ENCODE results near the gene CA5A. TPM values are rescaled to one million over a fixed set of nuclear protein-coding genes. Genes with fewer than 3 reads are reported as not detected.

The CA5A gene
- total and polyA plus RNA-seq, 2 of the 4 experiments (the other 2 are of a cell fraction), result not detected

DNA sequence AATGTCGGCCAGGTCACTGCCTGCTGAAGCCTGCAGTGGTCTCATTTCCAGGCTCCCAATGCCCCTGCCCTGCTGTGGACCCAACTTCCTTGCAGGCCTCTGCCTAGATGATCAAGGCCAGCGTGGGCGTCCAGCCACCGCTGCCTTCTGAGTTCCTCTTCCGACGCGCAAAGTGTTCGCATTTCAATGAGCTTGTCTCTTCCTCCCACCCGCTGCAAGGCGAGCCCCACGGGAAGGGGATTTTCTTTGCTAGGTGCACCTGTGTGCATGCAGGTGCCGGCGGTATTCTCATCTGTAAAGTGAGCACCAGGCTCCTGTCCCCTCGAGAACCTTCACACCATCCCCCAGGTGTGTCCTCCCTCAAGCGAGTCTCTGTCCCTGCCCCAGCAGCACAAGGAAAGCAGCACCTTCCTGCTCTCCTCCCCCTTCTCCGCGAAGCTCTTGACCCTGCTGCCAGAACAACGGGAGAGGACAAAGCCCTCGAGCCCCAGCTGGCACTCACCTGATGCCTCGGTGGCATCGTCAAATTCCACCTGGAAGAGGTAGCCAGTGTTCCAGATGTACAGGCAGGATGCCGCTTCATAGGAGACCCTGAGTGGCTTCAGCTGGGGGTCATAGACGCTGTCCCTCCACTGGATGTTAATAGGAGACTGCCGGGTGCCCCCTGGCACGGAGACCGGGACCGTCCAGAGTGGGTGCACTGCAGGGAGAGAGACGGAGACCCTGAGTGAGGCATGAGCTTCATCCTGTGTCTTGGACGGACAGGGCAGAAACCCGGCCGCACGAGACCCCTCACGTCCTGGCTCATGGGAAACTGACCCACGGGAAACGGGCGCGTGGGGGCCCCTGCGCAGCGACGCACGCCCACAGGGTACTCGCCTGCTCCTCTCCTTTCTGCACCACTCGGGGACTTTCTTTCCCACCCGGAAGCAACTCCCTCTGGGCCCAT lies 9.8 kb downstream of the CA5A start:
- Histone ChIP-seq H3K56ac (ENCODE audit: extremely low read depth, insufficient read depth, low read length) (no peak overlapping the region), H2AK9ac (replicated peaks; ENCODE audit: low read depth, low read length, poor library complexity) (no peak overlapping the region), H2AFZ (replicated peaks; ENCODE audit: low read length, poor library complexity) (no peak overlapping the region), H3K79me1 (ENCODE audit: low read depth in 1 of 2, low read length in 2 of 2) (no peaks in the 10 kb centered on the region), H4K91ac (ENCODE audit: insufficient read depth, low read depth, low read length) (no peak overlapping the region), H2BK120ac (ENCODE audit: low read depth, low read length) (no peak overlapping the region), H3K27ac (ENCODE audit: insufficient read depth, low read length) (no peak overlapping the region), H4K8ac (ENCODE audit: low read depth in 2 of 2, low read length in 2 of 2) (no peak overlapping the region), H3K4me2 (ENCODE audit: low read depth, low read length) (no peak overlapping the region), H3K18ac (ENCODE audit: low read depth, low read length) (no peak overlapping the region), H3K9me1 (ENCODE audit: insufficient read depth, low read length) (no peaks in the 10 kb centered on the region), H3K14ac (replicated peaks; ENCODE audit: low read depth, low read length) (no peak overlapping the region), H3K9ac (ENCODE audit: low read depth, low read length) (no peak overlapping the region), H3K4ac (ENCODE audit: low read depth, low read length) (no peak overlapping the region), H2BK15ac (ENCODE audit: low read depth, low read length) (no peak overlapping the region), H3K4me1 (ENCODE audit: control insufficient read depth, insufficient read depth, low read length) (no peaks in the 10 kb centered on the region), H3K27me3 (ENCODE audit: control insufficient read depth, insufficient read depth, low read length) (peaks cover 47% of the 10 kb centered on the region), H4K20me1 (ENCODE audit: insufficient read depth, low read length) (no peaks in the 10 kb centered on the region), H3K36me3 (ENCODE audit: control insufficient read depth, insufficient read depth, low read length) (no peaks in the 10 kb centered on the region), H2BK20ac (ENCODE audit: low read depth, low read length) (no peak overlapping the region), H2AK5ac (ENCODE audit: low read depth, low read length) (no peak overlapping the region), H3K23ac (ENCODE audit: low read depth, low read length) (no peak overlapping the region), H4K5ac (ENCODE audit: low read depth, low read length) (no peak overlapping the region), H3K4me3 (ENCODE audit: insufficient read depth, low read depth, low read length) (no peak overlapping the region), H2BK5ac (ENCODE audit: low read depth, low read length, poor library complexity, severe bottlenecking) (no peak overlapping the region), H3K9me3 (ENCODE audit: control insufficient read depth, insufficient read depth, low read length) (no peaks in the 10 kb centered on the region)
- in situ Hi-C loops (cut with MboI; ENCODE audit: low sequenced_read_pairs) (no loop called here), dilution Hi-C loops (cut with HindIII; ENCODE audit: low sequenced_read_pairs, unreplicated experiment) (no loop called here), intact Hi-C loops (cut with micrococcal nuclease) (no loop called here)
- BruUV-seq (replicated peaks), result no TSS peak
- CTCF ChIA-PET, result no interaction called here
- ATAC-seq (ENCODE audit: low read depth) (no peak), DNase-seq (no peak)
- POLR2A ChIA-PET (ENCODE audit: unreplicated experiment), result no interaction called here
- 86% methylated on average over 15 of the region's 44 CpGs; no CpG with 5 or more reads in 1 of the 2 experiments for WGBS, 2 experiments (ENCODE audit: extremely low coverage in 2 of 2, insufficient read length in 1 of 2)
- TF ChIP-seq MAZ (IDR thresholded peaks at IDR 0.05; ENCODE audit: borderline replicate concordance, low read depth, low read length), result no peak
- no peak for TF ChIP-seq RAD21 (IDR thresholded peaks at IDR 0.05; ENCODE audit: low read length)
- no peak for TF ChIP-seq RCOR1 (IDR thresholded peaks at IDR 0.05; ENCODE audit: insufficient replicate concordance, low read length)
- no peak for TF ChIP-seq CEBPB (IDR thresholded peaks at IDR 0.05; ENCODE audit: low read depth, low read length)
- TF ChIP-seq CHD1 (IDR thresholded peaks at IDR 0.05; ENCODE audit: low read depth, low read length), result no peak
- TF ChIP-seq BHLHE40 (IDR thresholded peaks at IDR 0.05; ENCODE audit: low read depth, low read length), result no peak
- TF ChIP-seq, protein P1, sequence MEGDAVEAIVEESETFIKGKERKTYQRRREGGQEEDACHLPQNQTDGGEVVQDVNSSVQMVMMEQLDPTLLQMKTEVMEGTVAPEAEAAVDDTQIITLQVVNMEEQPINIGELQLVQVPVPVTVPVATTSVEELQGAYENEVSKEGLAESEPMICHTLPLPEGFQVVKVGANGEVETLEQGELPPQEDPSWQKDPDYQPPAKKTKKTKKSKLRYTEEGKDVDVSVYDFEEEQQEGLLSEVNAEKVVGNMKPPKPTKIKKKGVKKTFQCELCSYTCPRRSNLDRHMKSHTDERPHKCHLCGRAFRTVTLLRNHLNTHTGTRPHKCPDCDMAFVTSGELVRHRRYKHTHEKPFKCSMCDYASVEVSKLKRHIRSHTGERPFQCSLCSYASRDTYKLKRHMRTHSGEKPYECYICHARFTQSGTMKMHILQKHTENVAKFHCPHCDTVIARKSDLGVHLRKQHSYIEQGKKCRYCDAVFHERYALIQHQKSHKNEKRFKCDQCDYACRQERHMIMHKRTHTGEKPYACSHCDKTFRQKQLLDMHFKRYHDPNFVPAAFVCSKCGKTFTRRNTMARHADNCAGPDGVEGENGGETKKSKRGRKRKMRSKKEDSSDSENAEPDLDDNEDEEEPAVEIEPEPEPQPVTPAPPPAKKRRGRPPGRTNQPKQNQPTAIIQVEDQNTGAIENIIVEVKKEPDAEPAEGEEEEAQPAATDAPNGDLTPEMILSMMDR (conservative IDR thresholded peaks at IDR 0.05; ENCODE audit: low read depth, low read length), result no peak
- no peak for TF ChIP-seq RFX5 (IDR thresholded peaks at IDR 0.05; ENCODE audit: low read depth, low read length)
- TF ChIP-seq SMC3 (IDR thresholded peaks at IDR 0.05; ENCODE audit: low read depth, low read length), result no peak
- TF ChIP-seq, protein P2, sequence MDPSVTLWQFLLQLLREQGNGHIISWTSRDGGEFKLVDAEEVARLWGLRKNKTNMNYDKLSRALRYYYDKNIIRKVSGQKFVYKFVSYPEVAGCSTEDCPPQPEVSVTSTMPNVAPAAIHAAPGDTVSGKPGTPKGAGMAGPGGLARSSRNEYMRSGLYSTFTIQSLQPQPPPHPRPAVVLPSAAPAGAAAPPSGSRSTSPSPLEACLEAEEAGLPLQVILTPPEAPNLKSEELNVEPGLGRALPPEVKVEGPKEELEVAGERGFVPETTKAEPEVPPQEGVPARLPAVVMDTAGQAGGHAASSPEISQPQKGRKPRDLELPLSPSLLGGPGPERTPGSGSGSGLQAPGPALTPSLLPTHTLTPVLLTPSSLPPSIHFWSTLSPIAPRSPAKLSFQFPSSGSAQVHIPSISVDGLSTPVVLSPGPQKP (IDR thresholded peaks at IDR 0.05; ENCODE audit: borderline replicate concordance, low read depth, low read length), result no peak
- no peak for TF ChIP-seq MAFK (IDR thresholded peaks at IDR 0.05; ENCODE audit: low read depth, low read length)
- TF ChIP-seq NFE2L2 (IDR thresholded peaks at IDR 0.05; ENCODE audit: low read depth, low read length), result no peak
- TF ChIP-seq, protein P3, sequence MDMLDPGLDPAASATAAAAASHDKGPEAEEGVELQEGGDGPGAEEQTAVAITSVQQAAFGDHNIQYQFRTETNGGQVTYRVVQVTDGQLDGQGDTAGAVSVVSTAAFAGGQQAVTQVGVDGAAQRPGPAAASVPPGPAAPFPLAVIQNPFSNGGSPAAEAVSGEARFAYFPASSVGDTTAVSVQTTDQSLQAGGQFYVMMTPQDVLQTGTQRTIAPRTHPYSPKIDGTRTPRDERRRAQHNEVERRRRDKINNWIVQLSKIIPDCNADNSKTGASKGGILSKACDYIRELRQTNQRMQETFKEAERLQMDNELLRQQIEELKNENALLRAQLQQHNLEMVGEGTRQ (IDR thresholded peaks at IDR 0.05; ENCODE audit: low read depth, low read length), result no peak
- no peak for TF ChIP-seq POLR2A (IDR thresholded peaks at IDR 0.05; ENCODE audit: low read depth, low read length)
- no peak for TF ChIP-seq FOS (IDR thresholded peaks at IDR 0.05; ENCODE audit: low read depth, low read length)

Data from IMR-90 (cell line).